Stimulated activated CD8-positive, alpha-beta memory T cell treated with anti-CD3 and anti-CD28 coated beads, Interleukin-15, amount 100 ng/mL, for 24 hours (primary cell): Measurements from ENCODE around the gene SMTN.

Experiments
- DNase-seq: peaks from one replicate; pipeline ENCODE4 v3.0.0-alpha.2; 2020; ENCODE audit warnings: low read depth

The SMTN gene

DNA sequence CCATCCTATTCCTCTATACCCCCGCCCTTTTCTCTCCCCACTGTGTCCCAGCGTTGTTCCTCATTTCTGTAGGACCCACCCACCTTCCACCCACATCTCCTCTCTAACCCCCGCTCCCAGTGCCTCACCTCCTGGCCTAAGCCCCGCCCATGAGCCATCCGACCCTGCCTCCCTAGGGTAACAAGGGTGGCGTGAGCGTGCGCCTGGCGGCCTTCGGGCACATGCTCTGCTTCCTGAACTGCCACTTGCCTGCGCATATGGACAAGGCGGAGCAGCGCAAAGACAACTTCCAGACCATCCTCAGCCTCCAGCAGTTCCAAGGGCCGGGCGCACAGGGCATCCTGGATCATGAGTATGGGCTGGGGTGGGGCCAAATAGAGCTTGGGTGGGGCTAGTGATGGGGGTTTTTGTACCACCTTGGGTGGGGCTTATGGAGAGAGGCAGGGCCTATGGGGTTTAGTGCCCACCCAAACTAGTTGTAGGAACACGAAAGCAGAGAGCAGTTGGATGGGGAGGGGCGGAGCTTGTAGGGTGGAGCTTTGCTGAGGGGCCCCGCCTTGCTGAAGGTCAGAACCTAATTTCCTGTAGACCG, 46.2 kb downstream of the SMTN start:
- DNase-seq: no peak

- DNase-seq: no peak
Observed at GRCh38 chr22:31128156-31128555, 47.0 kb downstream of the SMTN start.

DNA sequence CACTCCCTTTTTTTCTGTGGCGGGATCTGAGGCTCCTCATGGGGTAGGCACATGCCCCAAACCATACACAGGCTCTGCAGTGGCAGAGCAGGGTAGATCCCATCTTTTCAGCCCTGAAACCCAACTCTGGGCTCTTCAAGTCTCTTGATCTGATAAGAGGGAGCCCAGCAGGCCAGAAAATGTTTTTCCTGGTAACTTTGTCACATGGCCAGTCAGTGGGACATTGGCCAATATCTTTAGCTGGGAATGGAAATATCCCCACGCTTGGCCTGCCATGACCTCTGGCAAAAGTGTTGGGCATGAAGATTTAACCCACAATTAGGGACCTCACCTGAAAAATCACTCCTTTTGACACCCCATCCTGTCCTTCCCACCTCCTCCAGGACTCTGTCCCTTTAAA, 49.8 kb downstream of the SMTN start:
- no peak for DNase-seq

DNA sequence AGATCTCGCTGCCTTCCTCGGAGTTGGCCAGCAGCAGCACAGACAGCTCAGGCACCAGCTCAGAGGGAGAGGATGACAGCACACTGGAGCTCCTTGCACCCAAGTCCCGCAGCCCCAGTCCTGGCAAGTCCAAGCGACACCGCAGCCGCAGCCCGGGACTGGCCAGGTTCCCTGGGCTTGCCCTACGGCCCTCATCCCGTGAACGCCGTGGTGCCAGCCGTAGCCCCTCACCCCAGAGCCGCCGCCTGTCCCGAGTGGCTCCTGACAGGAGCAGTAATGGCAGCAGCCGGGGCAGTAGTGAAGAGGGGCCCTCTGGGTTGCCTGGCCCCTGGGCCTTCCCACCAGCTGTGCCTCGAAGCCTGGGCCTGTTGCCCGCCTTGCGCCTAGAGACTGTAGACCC, 52.8 kb downstream of the SMTN start:
- DNase-seq: no peak

- DNase-seq: no peak
Observed at GRCh38 chr22:31134688-31135087, 53.6 kb downstream of the SMTN start.

DNA sequence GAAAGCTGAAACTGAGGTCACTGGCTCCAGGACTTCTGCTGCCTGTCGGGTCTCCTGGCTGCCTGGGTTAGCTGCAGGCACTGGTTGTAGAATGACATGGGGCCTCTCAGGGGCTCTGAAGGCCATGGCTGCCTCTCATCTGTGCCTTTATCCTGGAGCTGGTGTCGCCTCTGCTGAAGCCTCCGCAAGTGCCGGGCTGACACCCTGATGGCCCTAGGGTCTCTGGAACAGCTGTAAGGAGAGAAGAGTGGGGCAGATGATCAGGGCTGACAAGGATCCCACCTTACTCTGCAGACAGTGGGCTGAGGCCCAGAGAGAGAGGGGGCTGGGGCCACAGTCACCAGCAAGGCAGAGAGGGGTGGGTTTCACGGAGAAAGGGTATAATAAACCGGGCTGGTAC, 54.6 kb downstream of the SMTN start:
- no peak for DNase-seq

DNA sequence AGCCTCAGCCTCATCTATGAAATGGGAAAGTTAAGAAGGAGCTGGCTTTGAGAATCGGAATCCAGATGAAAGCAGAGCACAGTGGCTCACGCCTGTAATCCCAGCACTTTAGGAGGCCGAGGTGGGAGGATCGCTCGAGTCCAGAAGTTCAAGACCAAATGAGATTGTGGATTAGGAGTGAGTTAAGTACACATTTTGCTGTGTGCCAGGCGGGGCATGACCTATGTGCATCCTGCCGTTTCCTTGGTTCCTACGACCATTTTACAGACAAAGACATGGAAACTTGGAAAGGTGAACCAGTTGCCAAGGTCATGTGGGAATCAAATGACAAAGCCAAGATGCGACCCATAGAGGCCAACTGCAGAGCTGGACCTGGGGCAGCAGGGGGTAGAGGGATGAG, 55.0 kb downstream of the SMTN start:
- DNase-seq: no peak

GRCh38 chr22:31136711-31137110, 55.6 kb downstream of the SMTN start:
- DNase-seq: no peak

DNA sequence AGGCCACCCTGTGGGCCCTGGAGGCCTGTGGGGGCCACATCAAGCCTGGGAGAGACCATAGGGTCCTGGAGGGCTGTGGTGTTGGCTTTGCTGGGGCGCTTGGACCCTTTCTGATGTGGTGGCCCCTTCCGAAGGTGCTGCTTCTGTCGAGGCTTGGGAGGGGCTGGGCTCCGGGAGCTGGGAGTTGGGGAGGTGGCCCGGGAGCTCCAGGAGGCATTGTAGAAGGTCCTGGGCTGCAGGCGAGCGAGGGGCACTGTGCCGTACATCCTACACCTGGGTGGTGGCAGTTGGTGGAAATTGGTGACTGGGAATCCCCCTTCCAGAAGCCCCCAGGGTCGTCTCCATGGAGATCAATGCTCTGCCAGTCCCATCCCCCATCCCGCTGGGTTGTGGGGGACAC, 56.6 kb downstream of the SMTN start:
- DNase-seq: no peak

GRCh38 chr22:31138126-31138525, 57.0 kb downstream of the SMTN start:
- no peak for DNase-seq

DNA sequence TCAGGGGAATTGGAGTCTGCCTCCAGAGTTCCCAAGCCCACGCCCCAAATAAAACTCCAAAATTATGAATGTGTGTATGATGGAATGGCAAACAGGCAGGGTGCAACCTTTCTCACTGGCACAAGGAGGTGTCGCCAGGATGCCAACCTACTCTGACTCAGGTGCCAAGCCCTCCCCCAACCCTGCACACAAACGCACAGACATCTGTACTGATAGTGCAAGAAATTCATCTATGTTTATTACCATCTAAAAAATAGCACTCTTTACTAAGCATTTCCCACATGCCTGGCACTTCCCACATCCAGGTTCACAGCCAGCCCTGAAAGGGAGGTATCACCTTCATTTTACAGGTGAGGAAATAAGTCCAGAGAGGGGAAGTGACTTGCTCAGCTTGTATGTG, 57.9 kb downstream of the SMTN start:
- no peak for DNase-seq

DNA sequence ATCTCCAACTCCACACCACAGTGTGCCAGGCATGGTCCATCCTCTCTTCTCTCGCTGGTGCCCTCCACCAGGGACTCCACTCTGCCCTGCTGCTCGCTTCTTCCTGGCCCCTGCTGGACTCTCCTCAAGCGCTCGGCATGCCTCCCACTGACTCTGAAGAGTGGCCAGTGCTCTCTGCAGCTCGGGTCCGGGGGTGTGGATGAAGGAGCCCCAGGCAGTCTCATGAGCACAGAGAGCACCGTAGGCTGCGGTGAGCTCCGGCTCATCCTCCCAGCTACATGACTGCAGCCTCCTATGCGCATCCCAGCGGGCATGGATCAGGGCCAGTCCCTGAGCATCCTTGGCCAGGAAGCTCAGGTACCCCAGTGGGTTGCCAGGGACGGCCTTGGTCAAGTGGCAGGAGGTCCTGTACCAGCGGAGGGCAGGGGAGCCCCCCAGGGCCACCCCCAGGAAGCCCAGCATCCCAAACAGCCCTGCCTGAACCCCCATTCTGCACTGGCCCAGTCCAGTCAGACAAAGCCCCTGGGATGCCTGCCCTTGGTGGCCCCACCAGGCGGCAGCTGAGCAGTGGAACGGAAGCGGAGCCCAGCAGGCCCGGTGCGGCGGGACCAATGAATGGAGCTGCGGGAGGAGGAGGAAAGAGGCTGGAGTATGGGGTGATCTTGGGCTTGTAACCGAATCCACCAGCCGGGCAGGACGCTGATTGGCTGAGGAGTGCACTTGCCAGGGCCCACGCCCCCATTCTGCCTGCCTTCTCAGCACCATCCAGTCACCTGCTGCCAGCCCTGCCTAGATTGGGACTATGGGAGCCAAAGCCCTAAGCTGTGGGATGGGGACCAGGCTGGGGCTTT, 59.0 kb downstream of the SMTN start, which contains the start of gene PLA2G3:
TSS of gene PLA2G3 (minus strand) at position 643 of the 851 bp plus-strand sequence. CDS start at position 489, 154 bp downstream.
- DNase-seq: no peak

DNA sequence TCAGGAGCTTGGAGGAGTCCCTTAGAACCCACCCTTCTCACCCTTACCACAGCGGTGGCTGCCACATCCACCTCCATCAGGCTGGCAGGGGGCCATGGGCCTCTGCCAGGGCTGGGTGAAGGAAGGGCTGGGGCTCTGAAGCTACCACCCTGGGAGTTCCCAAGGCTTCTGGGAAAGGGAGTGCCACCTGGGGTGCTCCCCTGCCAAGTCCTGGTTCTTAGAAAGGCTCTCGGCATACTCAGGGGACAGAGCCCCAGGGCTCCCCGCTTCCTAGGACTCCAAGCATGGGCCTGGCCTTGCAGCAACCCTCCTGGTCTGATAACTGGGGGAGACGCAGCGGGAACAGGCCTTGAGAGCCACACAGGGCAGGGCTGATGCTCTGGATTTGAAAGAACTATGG, 59.6 kb downstream of the SMTN start:
- DNase-seq: no peak

- no peak for DNase-seq
Observed at GRCh38 chr22:31141551-31141950, 60.4 kb downstream of the SMTN start.

- no peak for DNase-seq
Observed at GRCh38 chr22:31142285-31142684, 61.2 kb downstream of the SMTN start.

DNA sequence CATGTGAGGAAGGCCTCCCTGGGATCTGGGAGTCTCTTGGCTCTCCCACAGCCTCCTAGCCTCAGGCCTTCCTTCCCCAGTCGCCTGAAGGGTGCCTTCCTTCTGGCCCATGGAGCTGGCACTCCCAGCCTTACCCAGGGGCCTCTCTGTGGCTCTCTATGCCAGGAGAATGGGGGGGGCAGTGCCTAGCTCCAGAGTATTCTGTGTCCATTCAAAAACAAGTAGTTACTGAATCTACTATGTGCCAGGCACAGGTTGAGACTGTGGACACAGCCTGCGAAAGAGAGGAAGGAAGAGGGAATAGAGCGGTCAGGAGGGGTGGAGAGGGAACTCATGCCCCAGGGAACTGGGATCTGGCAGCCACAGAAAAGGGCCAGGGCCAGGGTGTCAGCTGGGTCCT, 61.9 kb downstream of the SMTN start:
- DNase-seq: no peak

GRCh38 chr22:31143537-31143936, 62.4 kb downstream of the SMTN start:
- no peak for DNase-seq

DNA sequence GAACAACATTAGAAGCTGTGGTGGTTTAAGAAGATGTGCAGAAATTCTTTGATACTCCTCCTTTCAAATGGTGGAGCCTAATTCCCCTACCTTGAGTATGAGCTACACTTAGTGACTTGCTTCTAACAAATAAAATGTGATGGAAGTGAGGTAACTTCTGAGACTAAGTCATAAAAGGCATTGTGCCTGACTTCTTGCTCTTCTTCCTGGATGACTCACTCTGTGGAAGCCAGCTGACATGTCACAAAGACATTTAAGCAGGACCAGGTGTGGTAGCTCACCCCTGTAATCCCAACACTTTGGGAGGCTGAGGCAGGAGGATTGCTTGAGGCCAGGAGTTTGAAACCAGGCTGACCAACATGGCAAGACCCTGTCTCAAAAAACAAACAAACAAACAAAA, 63.1 kb downstream of the SMTN start:
- no peak for DNase-seq

DNA sequence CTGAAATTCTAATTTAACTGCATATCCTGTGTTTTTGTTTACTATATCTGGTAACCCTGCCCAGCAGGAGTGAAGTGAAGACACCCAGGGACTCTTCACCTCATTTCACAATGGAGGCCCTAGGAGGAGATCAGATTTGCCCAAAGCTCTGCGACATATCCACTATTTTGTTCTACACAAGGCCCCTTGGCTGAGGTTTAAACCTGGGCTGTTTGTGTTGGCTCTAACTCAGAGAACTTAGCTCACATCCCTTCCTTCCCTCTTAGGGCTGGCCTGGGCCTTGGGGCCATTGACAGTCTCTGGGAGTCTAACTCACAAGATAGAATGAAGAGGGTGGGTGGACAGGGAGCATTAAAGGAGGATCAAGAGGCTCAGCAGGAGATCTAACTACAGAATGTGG, 67.4 kb downstream of the SMTN start:
- no peak for DNase-seq

DNA sequence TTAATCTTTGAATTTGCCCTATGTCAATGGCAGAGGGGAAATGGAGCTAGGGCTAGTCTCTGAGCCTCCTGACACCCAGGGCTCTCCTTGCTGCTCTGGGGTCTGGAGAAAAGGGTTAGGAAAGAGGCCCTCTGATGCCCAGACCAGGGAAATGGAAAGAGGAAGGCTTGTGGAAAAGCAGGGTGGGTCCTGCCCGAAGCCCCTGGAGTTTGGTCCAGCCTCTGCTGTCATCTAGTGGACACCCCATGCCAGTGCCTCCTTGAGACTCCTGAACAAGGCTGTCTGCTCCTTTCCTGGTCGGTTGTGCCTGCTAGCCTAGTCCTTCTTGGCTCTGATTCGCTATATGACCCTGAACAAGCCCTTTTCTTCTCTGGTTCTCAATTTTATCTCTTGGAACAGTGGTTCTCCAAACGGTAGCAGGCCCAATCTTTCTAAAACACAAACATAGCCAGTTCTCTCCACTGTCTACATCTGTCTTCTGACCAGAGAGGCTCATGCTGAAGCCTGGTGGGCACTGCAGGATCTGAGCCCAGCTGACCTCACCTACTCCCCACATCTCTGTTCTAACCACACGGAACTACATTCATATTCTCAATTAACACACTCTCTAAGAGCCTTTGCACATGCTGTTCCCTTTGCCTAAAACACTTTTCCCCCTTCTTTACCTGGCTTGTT, 68.0 kb downstream of the SMTN start:
- no peak for DNase-seq

- DNase-seq: no peak
Observed at GRCh38 chr22:31150615-31151014, 69.5 kb downstream of the SMTN start.

- no peak for DNase-seq
Observed at GRCh38 chr22:31151872-31152271, 70.8 kb downstream of the SMTN start.

GRCh38 chr22:31153357-31153756, 72.2 kb downstream of the SMTN start:
- DNase-seq: no peak
